GM21717 (cell line): ENCODE results near the gene LIME1.

Source experiments
- ATAC-seq: cut with Tn5 transposase; IDR thresholded peaks from one replicate; pipeline ENCODE4 v1.9.1; 2021; ENCODE audit warnings: mild to moderate bottlenecking, moderate library complexity; ENCODE audit not compliant: unreplicated experiment

The LIME1 gene, protein sequence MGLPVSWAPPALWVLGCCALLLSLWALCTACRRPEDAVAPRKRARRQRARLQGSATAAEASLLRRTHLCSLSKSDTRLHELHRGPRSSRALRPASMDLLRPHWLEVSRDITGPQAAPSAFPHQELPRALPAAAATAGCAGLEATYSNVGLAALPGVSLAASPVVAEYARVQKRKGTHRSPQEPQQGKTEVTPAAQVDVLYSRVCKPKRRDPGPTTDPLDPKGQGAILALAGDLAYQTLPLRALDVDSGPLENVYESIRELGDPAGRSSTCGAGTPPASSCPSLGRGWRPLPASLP

DNA sequence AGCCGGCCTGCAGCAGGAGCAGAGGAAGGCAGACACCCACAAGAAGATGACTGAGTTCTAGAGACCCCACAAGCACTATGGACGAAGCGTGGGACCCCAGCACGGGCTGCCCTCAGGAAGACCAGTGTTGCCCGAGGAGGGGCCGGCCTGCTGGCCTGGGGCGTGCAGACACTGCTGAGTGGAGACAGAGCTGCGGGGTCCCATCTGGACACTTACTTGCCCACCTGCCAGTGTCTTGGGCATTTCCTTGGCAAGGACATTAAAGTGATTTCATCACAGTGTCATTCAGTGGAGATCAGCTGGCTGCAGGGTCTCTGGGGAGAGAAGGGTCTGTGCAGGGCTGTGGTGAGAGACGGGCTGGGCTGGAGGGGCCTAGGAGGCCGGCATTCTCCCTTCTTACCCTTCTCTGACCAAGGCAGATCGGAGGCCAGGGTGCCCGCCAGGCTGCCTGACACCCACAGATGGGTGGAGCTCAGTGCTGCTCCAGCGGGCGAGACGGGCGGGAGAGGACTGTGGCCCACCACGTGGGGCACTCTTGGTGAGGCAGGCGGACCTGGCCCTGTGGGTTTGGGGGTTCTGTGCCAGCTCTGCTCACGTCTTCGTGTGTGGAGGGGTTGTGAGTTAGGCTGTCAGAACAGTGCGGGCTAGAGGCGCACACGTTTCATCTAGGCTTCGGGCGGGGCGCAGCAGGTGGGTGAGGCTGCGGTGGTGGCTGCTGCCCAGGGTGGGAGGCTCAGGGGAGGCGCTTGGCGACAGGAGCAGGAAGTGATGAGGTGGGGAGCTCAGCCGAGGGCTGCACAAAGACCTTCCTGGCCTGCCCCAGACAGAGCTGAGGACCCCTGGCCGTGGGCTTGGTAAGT lies at the start of gene LIME1:
Gene LIME1, plus strand, starts transcription at position 806 of the 860 bp plus-strand sequence. CDS start 886 bp downstream, outside the sequence.
- ATAC-seq: no peak

DNA sequence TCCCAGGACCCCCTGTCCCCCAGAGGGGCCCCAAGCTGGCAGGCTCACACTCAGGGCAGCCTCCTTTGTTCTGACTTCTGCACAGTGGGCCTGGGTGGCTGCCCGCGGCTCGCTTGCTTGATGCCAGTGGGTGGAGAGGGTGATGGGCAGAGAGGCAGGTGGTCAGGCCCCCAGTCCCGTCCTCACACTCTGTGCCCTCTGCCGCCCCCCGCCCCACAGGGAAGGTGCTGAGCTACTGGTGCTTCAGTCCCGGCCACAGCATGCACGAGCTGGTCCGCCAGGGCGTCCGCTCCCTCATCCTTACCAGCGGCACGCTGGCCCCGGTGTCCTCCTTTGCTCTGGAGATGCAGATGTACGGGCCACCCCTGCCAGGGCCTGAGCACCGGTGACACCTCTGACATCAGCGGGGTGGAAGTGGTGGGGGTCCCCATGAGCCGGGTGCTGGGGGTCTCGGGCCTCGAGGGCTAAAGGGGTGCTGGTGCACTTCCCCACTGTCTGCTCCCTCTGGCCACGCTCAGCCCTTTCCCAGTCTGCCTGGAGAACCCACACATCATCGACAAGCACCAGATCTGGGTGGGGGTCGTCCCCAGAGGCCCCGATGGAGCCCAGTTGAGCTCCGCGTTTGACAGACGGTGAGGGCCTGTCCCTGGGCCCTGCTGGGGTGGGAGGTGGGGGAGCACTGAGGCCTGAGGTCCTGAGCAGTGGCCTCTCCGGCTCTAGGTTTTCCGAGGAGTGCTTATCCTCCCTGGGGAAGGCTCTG lies 48.9 kb upstream of the LIME1 start:
- no peak for ATAC-seq

DNA sequence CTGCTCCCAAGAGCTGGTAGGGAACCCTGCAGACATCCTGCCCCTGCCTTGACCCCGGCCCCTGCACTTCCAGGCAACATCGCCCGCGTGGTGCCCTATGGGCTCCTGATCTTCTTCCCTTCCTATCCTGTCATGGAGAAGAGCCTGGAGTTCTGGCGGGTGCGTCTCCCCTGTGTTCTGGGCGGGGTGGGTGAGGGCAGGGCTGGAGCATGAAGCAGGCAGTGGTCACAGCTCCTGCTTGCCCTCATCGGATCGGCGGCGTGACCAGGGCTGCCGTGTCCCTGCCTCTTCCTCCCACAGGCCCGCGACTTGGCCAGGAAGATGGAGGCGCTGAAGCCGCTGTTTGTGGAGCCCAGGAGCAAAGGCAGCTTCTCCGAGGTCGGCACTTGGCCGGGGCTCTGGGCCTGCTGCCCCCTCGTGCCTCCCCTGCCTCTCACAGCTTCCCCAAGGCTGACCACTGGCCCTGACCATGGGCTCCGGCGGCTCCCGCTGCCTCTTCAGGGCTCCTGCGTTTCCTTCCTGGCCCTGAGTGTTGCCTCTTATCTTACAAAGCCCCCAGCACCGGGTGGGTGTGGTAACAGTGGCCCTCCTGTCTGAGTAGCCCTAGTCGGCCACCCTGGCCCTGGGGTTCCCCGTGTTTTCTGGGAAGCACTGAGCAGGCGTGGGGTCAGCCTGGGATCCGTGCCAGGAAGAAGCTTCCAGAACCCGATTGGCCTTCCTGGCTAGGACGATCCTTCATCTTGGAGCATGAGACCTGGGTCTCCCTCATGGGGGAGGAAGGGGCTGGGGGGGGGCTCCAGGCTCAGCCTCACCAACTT lies 48.0 kb upstream of the LIME1 start:
- ATAC-seq: no peak

DNA sequence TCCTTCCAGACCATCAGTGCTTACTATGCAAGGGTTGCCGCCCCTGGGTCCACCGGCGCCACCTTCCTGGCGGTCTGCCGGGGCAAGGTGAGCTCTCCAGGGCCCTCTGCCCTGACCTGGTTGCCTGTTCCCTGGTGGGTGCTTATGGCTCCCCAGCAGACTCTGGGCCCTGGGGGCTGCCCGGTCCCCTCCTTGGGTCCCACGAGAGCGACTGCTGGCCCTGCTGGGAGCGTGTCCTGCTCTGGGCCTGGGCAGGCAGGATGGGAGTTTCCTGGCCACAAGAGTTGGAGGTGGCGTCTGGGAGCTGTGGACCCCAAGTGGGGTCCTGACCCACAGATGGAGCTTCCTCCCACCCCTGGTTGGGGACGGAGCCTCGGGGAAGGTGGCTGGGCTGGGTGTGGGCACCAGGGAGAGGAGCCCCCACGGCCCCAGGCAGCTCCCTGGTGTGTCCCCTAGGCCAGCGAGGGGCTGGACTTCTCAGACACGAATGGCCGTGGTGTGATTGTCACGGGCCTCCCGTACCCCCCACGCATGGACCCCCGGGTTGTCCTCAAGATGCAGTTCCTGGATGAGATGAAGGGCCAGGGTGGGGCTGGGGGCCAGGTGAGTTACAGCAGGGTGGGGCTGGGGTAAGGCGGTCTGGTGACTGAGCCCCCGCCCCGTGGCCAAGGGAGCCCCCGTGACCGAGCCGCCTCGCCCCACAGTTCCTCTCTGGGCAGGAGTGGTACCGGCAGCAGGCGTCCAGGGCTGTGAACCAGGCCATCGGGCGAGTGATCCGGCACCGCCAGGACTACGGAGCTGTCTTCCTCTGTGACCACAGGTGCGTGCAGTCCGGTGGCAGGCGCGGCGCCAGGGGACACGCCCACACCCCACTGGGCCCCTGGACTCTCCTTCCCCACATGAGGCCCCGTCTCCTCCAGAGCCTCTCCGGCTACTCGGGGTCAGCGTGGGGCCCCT lies 47.1 kb upstream of the LIME1 start:
- no peak for ATAC-seq

DNA sequence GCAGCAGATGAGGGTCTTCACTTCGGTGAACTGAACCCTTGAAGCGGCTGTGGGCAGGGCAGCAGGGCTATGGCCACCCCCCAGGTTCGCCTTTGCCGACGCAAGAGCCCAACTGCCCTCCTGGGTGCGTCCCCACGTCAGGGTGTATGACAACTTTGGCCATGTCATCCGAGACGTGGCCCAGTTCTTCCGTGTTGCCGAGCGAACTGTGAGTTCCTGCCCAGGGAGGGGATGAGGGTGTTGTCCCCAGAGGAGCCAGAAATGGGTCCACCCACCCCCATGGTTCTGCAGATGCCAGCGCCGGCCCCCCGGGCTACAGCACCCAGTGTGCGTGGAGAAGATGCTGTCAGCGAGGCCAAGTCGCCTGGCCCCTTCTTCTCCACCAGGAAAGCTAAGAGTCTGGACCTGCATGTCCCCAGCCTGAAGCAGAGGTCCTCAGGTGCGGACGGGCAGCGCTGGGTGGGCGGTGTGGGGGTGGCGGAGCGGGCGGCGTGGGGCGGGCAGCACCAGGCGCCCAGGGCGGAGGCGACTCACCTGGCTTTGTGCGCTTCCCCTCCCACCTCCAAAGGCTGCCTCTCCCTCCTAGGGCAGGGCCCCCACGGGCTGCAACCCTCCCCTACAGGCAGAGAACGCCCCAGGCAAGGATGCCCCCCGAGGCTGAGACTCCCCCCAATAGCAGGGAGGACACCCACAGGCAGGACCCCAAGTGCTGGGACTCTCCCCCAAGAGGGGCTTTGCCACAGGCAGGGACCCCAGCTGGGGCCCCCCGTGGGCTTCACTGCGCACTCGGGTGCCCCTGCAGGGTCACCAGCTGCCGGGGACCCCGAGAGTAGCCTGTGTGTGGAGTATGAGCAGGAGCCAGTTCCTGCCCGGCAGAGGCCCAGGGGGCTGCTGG lies 46.2 kb upstream of the LIME1 start:
- no peak for ATAC-seq

DNA sequence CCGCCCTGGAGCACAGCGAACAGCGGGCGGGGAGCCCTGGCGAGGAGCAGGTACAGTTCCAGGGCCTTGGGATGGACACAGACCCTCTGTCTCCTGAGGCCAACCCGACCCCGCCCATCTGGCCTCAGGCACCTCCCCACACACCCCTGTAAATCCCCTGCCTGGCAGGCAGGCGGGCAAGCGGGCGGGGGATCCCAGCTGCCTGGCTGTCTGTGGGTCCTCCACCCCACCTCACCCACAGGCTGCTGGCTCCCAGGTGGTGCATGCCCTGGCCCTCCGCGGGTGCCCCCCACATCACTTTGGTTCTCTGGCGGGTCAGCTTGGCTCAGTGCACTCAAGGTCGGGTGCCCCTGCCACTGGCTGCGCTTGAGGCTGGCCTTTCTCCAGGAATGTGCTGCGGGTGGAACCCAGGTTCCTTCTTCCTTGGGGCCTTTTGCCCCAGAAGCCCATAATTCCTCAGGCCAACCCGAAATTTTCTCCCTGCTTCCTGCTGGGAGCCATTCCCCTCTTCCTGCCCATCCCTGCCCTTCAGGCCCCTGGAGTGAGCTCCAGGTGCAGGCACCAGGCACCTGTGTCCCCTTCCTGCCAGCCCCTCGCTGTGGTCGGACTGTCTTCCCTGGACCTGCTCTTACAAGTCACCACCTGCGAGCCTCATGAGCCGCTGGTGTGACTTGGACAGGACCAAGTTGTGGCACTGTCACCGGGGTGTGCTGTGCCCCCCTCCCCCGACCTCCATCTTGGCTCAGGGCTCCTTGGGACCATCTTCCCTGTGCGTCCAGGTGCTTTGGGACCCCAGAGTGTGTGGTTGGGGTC lies 45.4 kb upstream of the LIME1 start:
- no peak for ATAC-seq

DNA sequence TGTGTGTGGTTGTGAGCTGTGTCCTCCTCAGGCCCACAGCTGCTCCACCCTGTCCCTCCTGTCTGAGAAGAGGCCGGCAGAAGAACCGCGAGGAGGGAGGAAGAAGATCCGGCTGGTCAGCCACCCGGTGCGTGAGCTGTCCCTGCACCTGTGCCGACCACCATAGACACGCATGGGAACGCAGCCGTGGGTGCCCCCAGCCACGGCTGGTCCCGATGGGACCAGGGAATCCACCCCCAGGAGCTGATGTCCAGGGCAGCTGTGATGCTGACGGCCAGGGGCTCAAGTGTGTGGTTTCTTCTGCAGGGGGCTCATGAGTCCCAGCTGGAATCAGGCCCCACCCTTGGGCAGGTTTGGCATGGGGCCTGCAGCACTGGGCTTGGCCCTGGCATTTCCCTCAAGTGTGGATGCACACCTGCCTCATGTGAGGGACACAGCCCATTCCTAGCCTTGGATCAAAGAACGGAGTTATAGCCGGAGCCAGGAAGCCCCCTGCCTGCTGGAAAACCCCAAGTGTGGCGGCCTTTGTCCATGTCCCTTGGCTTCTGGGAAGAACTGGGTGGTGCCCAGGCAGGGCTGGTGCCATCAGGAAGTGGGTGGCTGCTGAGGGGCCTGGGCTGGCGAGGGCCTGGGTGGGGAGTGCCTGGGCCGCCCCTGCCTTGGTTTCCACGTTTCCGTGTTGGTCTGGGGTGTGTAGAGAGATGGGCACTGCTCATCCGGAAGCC lies 44.6 kb upstream of the LIME1 start:
- ATAC-seq: no peak

DNA sequence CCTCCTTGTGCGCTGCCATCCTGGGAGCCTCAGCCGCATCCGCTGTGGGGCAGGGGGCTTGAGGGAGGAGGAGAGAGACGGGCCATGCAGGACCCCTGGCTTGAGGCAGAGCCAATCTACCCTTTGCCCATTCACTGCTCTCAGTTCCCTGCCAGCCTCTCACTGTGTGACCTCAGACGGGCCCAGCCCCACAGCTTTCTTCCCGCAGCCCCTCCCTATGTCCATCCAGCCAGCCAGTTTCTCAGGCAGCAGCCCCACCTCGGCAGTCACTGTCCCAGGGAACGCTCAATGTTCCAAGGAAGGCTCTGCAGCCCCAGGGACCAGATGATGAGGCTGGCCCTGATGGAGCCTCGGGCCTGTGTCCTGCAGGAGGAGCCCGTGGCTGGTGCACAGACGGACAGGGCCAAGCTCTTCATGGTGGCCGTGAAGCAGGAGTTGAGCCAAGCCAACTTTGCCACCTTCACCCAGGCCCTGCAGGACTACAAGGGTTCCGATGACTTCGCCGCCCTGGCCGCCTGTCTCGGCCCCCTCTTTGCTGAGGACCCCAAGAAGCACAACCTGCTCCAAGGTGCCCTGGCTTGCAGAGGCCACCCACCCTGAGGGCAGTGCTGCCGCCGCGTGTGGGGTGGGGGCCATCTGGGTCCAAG lies 43.9 kb upstream of the LIME1 start:
- ATAC-seq: no peak

DNA sequence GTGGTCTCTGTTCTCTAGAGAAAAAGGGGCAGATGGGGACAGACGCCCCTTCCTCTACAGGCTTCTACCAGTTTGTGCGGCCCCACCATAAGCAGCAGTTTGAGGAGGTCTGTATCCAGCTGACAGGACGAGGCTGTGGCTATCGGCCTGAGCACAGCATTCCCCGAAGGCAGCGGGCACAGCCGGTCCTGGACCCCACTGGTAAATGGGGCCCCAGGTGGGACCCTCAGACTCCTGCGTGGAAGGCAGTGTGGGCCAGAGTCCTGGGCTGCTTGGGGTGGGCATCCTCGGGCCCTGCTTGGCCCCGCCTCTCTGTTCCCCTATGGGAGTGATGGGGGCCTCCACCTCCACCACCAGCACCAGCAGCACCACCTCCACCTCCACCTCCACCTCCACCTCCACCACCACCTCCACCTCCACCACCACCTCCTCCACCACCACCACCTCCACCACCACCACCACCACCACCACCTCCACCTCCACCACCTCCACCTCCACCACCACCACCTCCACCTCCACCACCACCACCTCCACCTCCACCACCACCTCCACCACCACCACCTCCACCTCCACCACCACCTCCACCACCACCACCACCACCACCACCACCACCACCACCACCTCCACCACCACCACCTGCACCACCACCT lies 43.3 kb upstream of the LIME1 start:
- ATAC-seq: no peak

DNA sequence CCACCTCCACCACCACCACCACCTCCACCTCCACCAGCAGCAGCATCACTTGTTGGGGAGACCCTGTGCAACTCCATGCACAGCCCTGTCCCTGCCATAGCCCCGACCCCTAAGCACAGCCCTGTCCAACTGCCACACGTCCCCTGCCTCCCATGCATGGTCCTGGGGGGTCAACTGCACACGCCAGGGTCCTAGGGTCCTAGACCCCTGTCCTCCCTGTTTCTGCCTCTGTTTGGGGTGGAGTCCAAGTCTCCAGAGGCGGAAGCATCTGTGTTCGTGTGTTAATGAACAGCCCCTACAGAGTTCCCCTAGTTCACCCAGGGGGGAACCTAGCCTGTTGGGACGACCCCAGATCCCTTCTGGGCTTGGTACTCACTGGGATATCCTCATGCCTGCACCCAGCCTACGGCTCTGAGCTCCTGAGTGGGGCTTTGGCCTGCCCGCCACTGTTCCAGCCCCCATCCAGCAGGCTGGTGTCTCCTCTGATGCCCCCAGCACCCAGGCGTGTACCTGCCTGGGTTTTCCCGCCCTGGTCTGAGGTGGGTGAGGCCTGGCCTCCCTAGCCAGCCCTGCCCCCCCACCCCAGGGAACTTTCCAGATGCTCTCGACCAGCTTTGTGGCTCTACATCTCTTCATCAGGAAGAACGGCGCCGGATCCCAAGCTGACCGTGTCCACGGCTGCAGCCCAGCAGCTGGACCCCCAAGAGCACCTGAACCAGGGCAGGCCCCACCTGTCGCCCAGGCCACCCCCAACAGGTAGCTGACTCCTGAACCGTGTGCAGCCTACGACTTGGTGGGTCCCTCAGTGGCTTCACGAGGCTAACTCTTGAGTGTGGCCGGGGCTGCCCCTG lies 42.5 kb upstream of the LIME1 start:
- no peak for ATAC-seq

DNA sequence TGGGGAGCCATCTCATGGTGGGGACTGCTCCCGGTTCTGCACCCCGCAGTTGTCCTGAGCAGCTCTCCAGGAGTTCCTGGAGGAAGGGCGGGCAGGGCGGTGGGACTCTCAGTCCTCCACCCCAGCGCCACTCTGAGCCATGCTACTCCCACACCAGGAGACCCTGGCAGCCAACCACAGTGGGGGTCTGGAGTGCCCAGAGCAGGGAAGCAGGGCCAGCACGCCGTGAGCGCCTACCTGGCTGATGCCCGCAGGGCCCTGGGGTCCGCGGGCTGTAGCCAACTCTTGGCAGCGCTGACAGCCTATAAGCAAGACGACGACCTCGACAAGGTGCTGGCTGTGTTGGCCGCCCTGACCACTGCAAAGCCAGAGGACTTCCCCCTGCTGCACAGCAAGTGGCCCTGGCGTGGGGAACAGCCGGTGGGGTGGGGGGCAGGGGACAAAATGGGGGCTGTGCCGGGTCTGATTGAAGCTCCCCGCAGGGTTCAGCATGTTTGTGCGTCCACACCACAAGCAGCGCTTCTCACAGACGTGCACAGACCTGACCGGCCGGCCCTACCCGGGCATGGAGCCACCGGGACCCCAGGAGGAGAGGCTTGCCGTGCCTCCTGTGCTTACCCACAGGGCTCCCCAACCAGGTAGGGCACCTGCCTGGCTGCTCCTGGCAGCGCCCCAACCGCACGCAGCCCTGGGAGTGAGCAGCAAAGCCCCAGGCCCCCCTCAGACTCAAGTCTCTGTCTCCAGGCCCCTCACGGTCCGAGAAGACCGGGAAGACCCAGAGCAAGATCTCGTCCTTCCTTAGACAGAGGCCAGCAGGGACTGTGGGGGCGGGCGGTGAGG lies 41.7 kb upstream of the LIME1 start:
- no peak for ATAC-seq

DNA sequence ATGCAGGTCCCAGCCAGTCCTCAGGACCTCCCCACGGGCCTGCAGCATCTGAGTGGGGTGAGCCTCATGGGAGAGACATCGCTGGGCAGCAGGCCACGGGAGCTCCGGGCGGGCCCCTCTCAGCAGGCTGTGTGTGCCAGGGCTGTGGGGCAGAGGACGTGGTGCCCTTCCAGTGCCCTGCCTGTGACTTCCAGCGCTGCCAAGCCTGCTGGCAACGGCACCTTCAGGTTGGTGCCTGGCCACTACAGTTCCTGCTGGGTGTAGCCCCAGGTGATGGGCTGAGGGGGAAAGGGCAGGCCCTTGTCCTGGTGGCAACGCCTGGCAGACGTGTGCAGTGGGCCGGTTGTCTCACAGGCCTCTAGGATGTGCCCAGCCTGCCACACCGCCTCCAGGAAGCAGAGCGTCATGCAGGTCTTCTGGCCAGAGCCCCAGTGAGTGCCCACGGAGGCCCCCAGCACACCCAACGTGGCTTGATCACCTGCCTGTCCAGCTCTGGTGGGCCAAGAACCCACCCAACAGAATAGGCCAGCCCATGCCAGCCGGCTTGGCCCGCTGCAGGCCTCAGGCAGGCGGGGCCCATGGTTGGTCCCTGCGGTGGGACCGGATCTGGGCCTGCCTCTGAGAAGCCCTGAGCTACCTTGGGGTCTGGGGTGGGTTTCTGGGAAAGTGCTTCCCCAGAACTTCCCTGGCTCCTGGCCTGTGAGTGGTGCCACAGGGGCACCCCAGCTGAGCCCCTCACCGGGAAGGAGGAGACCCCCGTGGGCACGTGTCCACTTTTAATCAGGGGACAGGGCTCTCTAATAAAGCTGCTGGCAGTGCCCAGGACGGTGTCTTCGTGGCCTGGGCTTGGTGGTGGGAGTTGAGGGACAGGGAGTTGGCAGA lies 40.8 kb upstream of the LIME1 start:
- no peak for ATAC-seq

DNA sequence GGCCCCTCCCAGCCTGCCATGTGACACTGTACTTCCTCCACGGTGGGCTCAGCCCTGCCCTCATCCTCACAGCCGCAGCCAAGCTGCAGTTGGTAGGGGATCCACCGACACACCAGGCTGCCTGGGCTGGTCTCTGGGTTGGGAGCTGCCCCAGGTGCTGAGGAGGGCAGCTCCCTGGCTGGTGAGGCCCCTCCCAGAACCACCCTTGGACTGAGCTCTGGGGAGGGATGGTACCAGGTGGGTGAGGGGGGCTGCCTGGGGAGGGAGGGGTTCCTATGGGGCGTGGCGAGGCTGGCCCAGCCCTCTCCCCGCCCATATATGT lies 40.2 kb upstream of the LIME1 start:
- ATAC-seq: no peak
